GM10248 (cell line): ENCODE data around the gene RAG1.

Source experiments
- CTCF ChIA-PET: fragments of 300-600 bp; sonication (Branson Sonifier 250); formaldehyde crosslinking; extraction: SDS; loops from one replicate; lab custom pipeline; 2021; ENCODE audit warnings: antibody characterized with exemption; lab: Yijun Ruan, JAX
- POLR2A ChIA-PET: fragments of 350-650 bp; sonication (Branson Sonifier 250); formaldehyde crosslinking; extraction: SDS; loops from one replicate; lab custom pipeline; 2020; ENCODE audit warnings: antibody characterized with exemption; lab: Yijun Ruan, JAX
- DNase-seq: peaks from one replicate; pipeline ENCODE4 v3.0.0; 2012; ENCODE audit errors: extremely low spot score
- CTCF ChIP-seq: IDR thresholded peaks from 2 replicates; pipeline ENCODE4 v1.5.1; 2012; ENCODE audit warnings: mild to moderate bottlenecking, low read depth; ENCODE audit errors: extremely low read depth, missing control alignments, control extremely low read depth

The RAG1 gene

GRCh38 chr11:36618363-36619047 lies 50.7 kb downstream of the RAG1 start:
- DNase-seq: no peak
- ChIA-PET POLR2A (interaction anchor here (0.6 kb wide), 1 partner anchor 120 kb away, joined by 3 read pairs; no protein-coding TSS in a partner anchor), CTCF (interaction anchor here (1.1 to 4.0 kb wide), 6 partner anchors 10 to 326 kb away, joined by 3 to 25 read pairs (median 6); no protein-coding TSS in a partner anchor)
- no peak for TF ChIP-seq CTCF

- CTCF ChIA-PET: interaction anchor here (0.9 to 4.0 kb wide), 8 partner anchors 9 to 327 kb away, joined by 3 to 25 read pairs (median 4); no protein-coding TSS in a partner anchor
- no peak for DNase-seq
- no peak for TF ChIP-seq CTCF
- POLR2A ChIA-PET: no interaction called here
Measured at GRCh38 chr11:36619502-36619901, 51.7 kb downstream of the RAG1 start.

- CTCF ChIA-PET: interaction anchor here (0.9 to 1.6 kb wide), 2 partner anchors 9 to 52 kb away, joined by 3 read pairs; no protein-coding TSS in a partner anchor
- DNase-seq: no peak
- no peak for TF ChIP-seq CTCF
- POLR2A ChIA-PET: no interaction called here
Measured at GRCh38 chr11:36620246-36620645, 52.4 kb downstream of the RAG1 start.

GRCh38 chr11:36622431-36623136 lies 54.8 kb downstream of the RAG1 start:
- TF ChIP-seq CTCF: peak; percentile 43
- CTCF ChIA-PET: interaction anchor here (0.7 to 1.2 kb wide), 3 partner anchors 14 to 330 kb away, joined by 3 to 4 read pairs (median 3); no protein-coding TSS in a partner anchor
- POLR2A ChIA-PET: no interaction called here
- DNase-seq: no peak

GRCh38 chr11:36623494-36623893 lies 55.7 kb downstream of the RAG1 start:
- no peak for TF ChIP-seq CTCF
- ChIA-PET CTCF (interaction anchor here (0.7 to 1.2 kb wide), 3 partner anchors 15 to 331 kb away, joined by 3 to 4 read pairs (median 3); no protein-coding TSS in a partner anchor), POLR2A (no interaction called here)
- DNase-seq: no peak

GRCh38 chr11:36627006-36627405 lies 59.2 kb downstream of the RAG1 start:
- ChIA-PET CTCF (interaction anchor here (1.1 to 1.6 kb wide), 3 partner anchors 34 to 120 kb away, joined by 3 to 8 read pairs (median 3); no protein-coding TSS in a partner anchor), POLR2A (no interaction called here)
- TF ChIP-seq CTCF: no peak
- no peak for DNase-seq
